T-helper 1 cell treated with Interleukin-12 subunit alpha and Interleukin-12 subunit beta and Interleukin-4 antibody, amounts not matched to agents 30 μg/mL and 1 μg/mL, for 36 hours (primary cell): ENCODE measurements around the gene TSPO2.

Experiments used
- H3K27ac Mint-ChIP-seq: one replicate; pipeline ENCODE4 v1.8.0; 2021; ENCODE audit warnings: mild to moderate bottlenecking, mixed read lengths
- H3K27me3 Mint-ChIP-seq: one replicate; pipeline ENCODE4 v1.8.0; 2021; ENCODE audit warnings: low read depth, mixed read lengths
- H3K36me3 Mint-ChIP-seq: one replicate; pipeline ENCODE4 v1.8.0; 2021; ENCODE audit warnings: low read depth, mixed read lengths
- H3K4me1 Mint-ChIP-seq: one replicate; pipeline ENCODE4 v1.8.0; 2021; ENCODE audit warnings: low read depth, mixed read lengths
- H3K4me3 Mint-ChIP-seq: one replicate; pipeline ENCODE4 v1.8.0; 2021; ENCODE audit warnings: mild to moderate bottlenecking, moderate library complexity, mixed read lengths
- H3K9me3 Mint-ChIP-seq: one replicate; pipeline ENCODE4 v1.8.0; 2021; ENCODE audit warnings: mixed read lengths

TSPO2 gene

GRCh38 chr6:41037107-41037900 is 5.0 kb upstream of the TSPO2 start:
- Mint-ChIP-seq H3K27me3 (no peaks in the 10 kb centered on the region), H3K36me3 (no peaks in the 10 kb centered on the region), H3K4me3 (no peak overlapping the region), H3K27ac (no peak overlapping the region), H3K9me3 (no peaks in the 10 kb centered on the region), H3K4me1 (peaks cover 11% of the 10 kb centered on the region)

- no peaks in the 10 kb centered on the region for H3K36me3 Mint-ChIP-seq
- H3K4me1 Mint-ChIP-seq = peaks cover 11% of the 10 kb centered on the region
- H3K9me3 Mint-ChIP-seq = no peaks in the 10 kb centered on the region
- H3K27me3 Mint-ChIP-seq = no peaks in the 10 kb centered on the region
- no peak overlapping the region for H3K4me3 Mint-ChIP-seq
- no peak overlapping the region for H3K27ac Mint-ChIP-seq
Observed at GRCh38 chr6:41038205-41038604, 4.1 kb upstream of the TSPO2 start.

DNA sequence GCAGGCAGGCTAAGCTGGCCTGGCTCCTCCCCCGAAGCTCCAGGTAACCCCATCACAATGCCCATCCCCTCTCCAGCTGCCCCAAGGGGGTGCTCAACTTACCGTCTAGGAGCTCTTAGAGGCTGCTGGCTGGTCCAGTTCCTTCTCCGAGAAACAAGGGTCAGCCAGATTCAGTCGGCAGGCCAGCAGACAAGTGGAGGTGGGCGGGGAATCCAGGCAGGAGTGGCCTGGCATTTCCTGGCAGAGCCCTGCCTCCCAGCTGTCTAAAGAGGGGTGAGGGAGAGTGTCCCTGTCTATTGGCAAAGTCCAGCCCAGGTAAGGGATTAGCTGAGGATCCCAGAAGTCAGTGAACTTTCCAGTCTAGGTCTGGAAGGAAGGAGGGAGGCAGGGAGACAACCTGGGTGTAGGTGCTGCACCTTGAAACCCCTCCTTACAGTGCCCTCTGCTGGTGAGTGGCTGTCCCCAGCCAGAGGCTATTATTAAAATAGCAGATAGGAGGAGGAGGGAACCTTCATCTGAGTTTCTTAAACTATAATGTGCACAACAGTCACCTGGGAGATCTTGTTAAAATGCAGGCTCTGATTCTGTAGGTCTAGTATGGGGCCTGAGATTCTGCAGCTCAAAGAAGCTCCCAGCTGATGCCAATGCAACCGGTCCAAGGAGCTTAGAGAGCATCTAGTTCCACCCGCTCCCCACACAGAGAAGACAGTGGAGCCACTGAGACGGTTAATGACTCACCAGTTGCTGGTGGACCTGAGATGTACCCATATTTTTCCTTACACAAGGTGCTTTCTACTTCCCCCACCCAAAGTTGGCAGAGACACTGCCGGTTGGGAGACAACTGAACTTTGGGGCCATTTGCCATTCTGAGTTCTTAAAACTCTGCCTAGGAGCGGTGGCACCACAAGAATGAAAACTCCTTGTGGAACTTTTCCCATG is 2.9 kb upstream of the TSPO2 start, which contains the start of gene UNC5CL:
Gene UNC5CL (minus strand): TSS at position 162 of the 939 bp plus-strand sequence. CDS start 4,147 bp downstream, outside the sequence.
- no peak within 1 kb of the TSS for H3K27ac Mint-ChIP-seq
- peaks cover 12% of the 10 kb centered on the region for H3K4me1 Mint-ChIP-seq
- H3K4me3 Mint-ChIP-seq = no peak within 1 kb of the TSS
- no peaks in the 10 kb centered on the region for H3K27me3 Mint-ChIP-seq
- no peaks in the 10 kb centered on the region for H3K36me3 Mint-ChIP-seq
- no peaks in the 10 kb centered on the region for H3K9me3 Mint-ChIP-seq

GRCh38 chr6:41040101-41040939 is 1.9 kb upstream of the TSPO2 start:
- Mint-ChIP-seq H3K4me3 (no peak overlapping the region), H3K4me1 (peaks cover 12% of the 10 kb centered on the region), H3K27ac (peak overlapping the region; percentile 72), H3K27me3 (no peaks in the 10 kb centered on the region), H3K9me3 (no peaks in the 10 kb centered on the region), H3K36me3 (no peaks in the 10 kb centered on the region)

GRCh38 chr6:41040940-41041536 is 1.2 kb upstream of the TSPO2 start:
- Mint-ChIP-seq H3K9me3 (no peaks in the 10 kb centered on the region), H3K27ac (no peak overlapping the region), H3K36me3 (no peaks in the 10 kb centered on the region), H3K27me3 (no peaks in the 10 kb centered on the region), H3K4me1 (peaks cover 12% of the 10 kb centered on the region), H3K4me3 (no peak overlapping the region)

- no peaks in the 10 kb centered on the region for H3K36me3 Mint-ChIP-seq
- H3K27me3 Mint-ChIP-seq = no peaks in the 10 kb centered on the region
- H3K9me3 Mint-ChIP-seq = no peaks in the 10 kb centered on the region
- no peak overlapping the region for H3K4me3 Mint-ChIP-seq
- H3K4me1 Mint-ChIP-seq = peaks cover 12% of the 10 kb centered on the region
- no peak overlapping the region for H3K27ac Mint-ChIP-seq
Observed at GRCh38 chr6:41043151-41043550, 884 bp downstream of the TSPO2 start.

GRCh38 chr6:41045664-41046063 is 3.4 kb downstream of the TSPO2 start:
- peaks cover 4% of the 10 kb centered on the region for H3K4me1 Mint-ChIP-seq
- no peak overlapping the region for H3K27ac Mint-ChIP-seq
- H3K27me3 Mint-ChIP-seq = no peaks in the 10 kb centered on the region
- no peaks in the 10 kb centered on the region for H3K36me3 Mint-ChIP-seq
- no peaks in the 10 kb centered on the region for H3K9me3 Mint-ChIP-seq
- no peak overlapping the region for H3K4me3 Mint-ChIP-seq

DNA sequence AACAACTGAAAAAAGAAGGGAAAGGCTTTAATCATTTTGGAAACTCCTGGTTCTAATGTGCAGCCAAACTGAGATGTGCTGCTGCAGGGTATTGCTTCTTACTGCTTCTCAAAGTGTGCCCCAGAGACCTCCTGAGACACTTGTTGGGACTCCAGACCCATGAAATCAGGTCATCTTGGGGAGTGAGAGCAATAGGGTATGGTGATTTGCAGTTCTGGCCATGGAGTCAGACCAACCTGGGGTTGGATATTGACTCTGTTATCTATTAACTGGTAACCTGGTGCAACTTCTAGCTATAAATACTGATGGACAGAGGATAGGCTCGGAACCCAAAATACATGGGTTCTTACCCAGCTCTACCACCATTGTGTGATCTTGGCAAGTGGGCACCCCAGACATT is 3.8 kb downstream of the TSPO2 start:
- Mint-ChIP-seq H3K27me3 (no peaks in the 10 kb centered on the region), H3K9me3 (no peaks in the 10 kb centered on the region), H3K27ac (no peak overlapping the region), H3K4me3 (no peak overlapping the region), H3K36me3 (no peaks in the 10 kb centered on the region), H3K4me1 (peaks cover 1% of the 10 kb centered on the region)

GRCh38 chr6:41047306-41047705 is 5.0 kb downstream of the TSPO2 start:
- H3K4me3 Mint-ChIP-seq = no peak overlapping the region
- peaks cover 7% of the 10 kb centered on the region for H3K36me3 Mint-ChIP-seq
- peaks cover 8% of the 10 kb centered on the region for H3K4me1 Mint-ChIP-seq
- H3K9me3 Mint-ChIP-seq = no peaks in the 10 kb centered on the region
- H3K27ac Mint-ChIP-seq = no peak overlapping the region
- H3K27me3 Mint-ChIP-seq = no peaks in the 10 kb centered on the region

- peaks cover 7% of the 10 kb centered on the region for H3K36me3 Mint-ChIP-seq
- no peak overlapping the region for H3K4me3 Mint-ChIP-seq
- H3K27ac Mint-ChIP-seq = no peak overlapping the region
- H3K27me3 Mint-ChIP-seq = no peaks in the 10 kb centered on the region
- peaks cover 13% of the 10 kb centered on the region for H3K4me1 Mint-ChIP-seq
- H3K9me3 Mint-ChIP-seq = no peaks in the 10 kb centered on the region
Observed at GRCh38 chr6:41047745-41048732, 5.8 kb downstream of the TSPO2 start.

DNA sequence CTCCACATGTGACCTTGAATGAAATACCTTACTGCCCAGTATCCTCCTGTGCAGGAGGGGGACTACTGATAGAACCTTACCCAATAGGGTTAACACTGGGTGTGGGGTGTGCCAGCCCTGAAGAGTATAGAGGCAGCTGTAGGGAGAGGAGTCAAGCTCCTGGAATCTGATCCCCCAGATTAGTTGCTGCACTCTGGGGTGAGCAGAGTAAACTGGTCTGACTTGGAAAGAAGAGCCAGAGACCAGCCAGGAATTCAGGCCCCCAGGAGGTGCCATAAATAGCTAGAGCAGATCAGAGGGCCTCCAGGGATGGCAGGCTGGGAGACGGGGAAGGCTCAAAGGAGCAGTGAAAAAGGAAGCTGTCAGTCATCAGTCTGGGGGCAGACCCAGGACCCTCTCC is 7.3 kb downstream of the TSPO2 start:
- Mint-ChIP-seq H3K27me3 (no peaks in the 10 kb centered on the region), H3K4me3 (no peak overlapping the region), H3K4me1 (peaks cover 11% of the 10 kb centered on the region), H3K9me3 (no peaks in the 10 kb centered on the region), H3K27ac (no peak overlapping the region), H3K36me3 (peaks cover 7% of the 10 kb centered on the region)

DNA sequence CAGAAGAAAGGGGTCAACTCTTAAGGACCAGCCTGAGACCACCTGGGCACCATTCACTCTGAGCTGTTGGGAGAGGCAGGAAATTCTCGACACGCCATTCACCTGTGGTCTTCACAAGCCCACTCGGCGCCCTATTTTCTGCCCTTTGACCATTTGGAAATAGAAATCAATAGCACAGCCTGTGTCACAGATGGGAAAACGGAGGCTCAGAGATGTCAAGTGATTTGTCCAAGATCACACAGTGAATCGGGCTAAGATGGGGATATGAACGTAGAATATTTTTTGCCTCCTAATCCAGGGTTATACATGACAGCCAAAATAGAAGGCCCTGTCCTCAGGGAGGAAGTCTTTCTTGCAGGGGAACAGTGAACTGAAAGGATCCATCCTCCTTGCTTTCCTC is 7.7 kb downstream of the TSPO2 start:
- no peaks in the 10 kb centered on the region for H3K9me3 Mint-ChIP-seq
- H3K27me3 Mint-ChIP-seq = no peaks in the 10 kb centered on the region
- H3K4me3 Mint-ChIP-seq = no peak overlapping the region
- H3K36me3 Mint-ChIP-seq = peaks cover 7% of the 10 kb centered on the region
- H3K27ac Mint-ChIP-seq = no peak overlapping the region
- H3K4me1 Mint-ChIP-seq = peaks cover 11% of the 10 kb centered on the region

DNA sequence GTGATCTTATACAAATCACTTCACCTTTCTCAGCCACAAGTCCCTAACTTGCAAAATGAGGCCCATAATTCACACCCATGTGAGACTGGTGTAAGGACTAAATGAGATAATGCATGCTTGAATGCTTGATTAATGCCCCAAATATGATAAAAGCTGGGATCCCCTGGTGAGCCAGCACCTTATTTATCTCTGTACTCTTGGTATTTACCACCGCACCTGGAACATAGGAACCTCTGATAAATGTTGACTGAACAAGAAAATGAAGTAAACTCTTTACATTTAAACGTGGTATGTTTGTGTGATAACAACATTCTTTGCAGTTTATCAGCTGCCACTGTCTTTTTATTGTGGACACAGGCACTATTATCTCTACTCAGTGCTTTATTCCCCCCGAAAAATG is 8.3 kb downstream of the TSPO2 start:
- H3K4me3 Mint-ChIP-seq = no peak overlapping the region
- no peak overlapping the region for H3K27ac Mint-ChIP-seq
- no peaks in the 10 kb centered on the region for H3K27me3 Mint-ChIP-seq
- H3K9me3 Mint-ChIP-seq = no peaks in the 10 kb centered on the region
- H3K36me3 Mint-ChIP-seq = peaks cover 7% of the 10 kb centered on the region
- H3K4me1 Mint-ChIP-seq = peaks cover 11% of the 10 kb centered on the region
